HG03097 (cell line): ENCODE data around the gene CCDC34.

ENCODE experiments used
- ATAC-seq: cut with Tn5 transposase; IDR thresholded peaks from one replicate; pipeline ENCODE4 v1.9.1; 2021; ENCODE audit not compliant: unreplicated experiment, low FRiP score

Gene CCDC34

DNA sequence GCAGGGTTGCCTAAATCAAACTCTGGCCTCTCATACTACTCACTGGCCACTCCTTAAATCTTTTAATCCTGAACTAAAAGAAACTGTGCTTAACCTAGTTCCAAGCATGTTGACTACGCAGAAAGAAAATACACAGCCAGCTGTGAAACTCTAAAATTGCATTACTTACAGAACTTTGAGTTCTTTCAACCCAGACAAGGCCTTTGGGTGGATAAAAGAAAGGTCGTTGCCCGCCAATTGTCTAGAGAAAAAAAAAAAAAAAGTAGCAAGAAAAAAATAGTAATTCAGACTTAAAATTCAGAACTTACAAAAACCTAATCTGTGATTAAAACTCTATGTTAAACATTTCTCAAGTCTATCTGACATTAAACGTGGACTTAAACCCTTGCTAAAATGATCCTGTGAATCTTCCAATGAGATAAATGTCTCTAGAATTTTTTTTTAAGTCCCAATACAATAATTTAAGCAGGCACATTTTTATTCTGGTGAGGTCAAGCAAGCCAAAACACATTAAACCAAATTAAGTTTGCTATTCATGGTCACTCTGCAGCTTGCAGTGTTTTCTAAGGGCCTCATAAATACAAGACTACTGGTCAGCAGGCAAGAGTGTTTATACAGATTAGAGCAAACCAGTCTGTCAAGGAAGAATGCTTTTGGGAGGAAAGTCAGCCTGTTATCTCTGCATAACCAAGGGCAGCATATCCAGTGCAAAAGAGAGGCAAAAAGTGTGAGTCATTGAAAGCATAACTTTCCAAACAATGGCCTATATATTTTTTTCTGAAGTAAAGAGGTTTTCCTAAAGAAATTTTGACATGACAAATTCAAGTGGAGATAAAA lies 29.5 kb upstream of the CCDC34 start:
- ATAC-seq: no peak

DNA sequence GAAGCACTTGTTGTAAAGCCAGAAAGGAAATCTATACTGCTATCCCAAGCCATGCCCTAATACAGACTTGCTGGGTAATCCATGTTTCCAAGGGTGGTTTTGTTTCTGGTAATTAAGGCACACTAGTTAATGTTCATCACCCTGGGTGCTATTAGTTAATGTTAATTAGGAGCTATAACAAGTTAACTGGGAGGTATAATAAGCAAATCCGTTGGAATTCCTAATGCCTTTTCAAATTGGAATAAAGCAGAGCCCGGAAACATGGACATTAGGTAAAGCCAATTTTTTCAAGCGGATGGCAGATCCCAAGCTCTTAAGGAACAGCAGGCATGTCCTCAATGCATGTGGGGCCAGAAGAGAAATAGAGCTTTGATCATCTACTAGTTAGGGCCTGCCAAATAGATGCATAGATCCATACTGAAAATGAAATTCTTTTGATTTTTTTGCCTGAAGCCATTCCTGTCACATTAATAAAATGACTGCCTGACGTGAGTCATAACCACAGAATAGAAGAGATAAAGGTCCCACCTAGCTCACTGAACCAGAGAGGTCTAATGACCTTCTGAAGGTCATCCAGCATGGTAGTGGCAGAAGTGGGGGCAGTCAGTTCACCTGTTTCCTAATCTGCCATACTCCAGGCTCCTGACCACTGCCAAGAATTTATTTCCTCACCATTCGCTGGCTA lies 28.5 kb upstream of the CCDC34 start:
- ATAC-seq: no peak

DNA sequence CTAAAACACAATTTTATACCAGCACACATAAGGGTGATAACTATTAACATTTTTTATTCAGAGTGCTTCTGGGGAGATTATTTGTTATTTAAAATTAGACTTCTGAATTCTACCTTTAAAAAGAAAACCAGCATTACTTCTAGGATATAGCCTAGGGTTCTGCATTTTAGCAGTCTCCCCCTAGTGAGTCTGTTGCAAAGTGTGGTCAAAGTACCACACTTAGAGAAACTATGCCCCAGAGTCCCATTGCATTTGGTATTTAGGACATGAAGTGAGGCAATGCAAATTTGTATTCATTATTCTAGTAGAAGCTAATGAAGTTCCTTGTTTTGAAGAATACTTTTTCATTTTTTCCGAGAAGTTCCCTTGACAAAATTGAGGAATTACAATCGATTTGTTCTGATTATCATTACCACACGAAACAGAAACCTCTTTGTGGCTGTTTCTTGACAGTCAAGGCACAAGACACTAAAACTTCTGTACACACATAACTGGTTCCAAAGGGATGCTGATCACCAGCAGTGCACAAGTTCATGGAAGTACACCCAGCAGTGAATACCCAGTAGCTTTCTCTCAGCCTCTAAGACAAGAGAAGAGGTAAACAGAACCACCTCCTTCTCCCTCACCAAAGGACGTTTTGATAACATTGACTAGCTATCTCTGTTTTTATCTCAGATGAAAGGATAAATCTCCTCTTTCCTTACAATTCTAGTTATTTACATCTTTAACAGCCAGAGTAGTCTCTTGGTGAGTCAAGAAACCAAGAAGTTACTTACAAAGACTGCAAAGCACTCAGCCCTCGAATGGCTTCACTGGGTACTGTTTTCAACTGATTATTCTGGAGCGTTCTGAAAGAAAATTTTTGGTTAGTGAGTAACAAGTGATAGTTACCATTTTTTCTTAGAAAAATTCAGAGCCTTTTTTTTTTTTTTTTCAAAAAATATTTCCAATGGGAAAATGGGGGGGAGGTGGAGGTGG lies 27.6 kb upstream of the CCDC34 start:
- ATAC-seq: no peak

DNA sequence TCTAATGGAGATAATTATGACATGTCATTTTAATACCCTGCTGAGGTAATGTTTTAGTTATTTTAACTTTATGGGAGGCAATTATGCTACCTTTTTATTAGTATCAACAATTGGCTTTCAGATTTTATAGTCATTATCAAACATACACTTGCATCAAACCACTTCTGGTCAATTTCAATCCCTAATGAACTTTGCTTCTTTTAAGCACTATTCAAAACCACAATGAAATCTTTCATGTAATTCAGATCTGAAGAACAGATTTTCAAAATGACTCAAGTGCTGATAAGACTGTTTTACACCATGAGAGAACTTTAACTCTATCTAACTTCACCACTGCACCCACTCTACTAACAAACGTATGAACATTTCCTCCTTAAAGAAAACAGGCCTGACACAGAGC lies 25.9 kb upstream of the CCDC34 start:
- ATAC-seq: no peak

DNA sequence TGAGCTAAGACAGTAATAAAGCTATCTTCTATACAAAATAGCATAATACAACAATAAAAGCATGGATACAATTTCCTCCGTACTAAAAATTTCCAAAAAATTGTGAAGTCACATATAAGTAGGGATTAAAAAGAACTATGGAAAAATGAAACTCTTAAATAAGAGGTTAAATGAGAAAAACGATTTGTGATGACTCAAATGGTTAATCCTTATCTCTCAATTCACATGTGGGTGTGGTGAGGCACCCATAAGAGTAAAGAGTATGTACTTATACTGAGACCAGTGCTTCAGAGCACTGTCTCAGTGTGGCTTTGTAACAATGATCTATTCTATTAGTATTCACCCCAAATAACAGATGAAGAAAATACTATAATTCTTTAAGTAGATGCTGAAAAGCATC lies 25.0 kb upstream of the CCDC34 start:
- no peak for ATAC-seq

DNA sequence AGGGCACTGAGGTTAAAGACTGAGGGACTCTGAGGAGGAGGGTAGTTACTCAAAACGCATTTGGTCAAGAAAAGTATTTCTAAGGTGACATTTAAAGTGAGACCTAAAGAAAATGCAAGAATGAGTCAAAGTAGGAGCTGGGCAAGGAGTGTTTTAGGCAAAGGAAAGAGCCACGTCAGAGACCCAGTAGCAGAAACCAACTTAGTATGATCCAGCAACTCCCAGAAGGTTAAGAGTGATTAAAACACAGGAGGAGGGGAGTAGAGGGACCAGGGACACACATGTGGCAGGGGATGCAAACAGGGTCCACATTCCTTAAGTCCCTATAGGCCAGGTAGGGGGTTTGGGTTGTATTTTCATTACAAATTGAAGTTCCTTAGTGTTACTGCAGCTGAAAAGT lies 24.3 kb upstream of the CCDC34 start:
- no peak for ATAC-seq

DNA sequence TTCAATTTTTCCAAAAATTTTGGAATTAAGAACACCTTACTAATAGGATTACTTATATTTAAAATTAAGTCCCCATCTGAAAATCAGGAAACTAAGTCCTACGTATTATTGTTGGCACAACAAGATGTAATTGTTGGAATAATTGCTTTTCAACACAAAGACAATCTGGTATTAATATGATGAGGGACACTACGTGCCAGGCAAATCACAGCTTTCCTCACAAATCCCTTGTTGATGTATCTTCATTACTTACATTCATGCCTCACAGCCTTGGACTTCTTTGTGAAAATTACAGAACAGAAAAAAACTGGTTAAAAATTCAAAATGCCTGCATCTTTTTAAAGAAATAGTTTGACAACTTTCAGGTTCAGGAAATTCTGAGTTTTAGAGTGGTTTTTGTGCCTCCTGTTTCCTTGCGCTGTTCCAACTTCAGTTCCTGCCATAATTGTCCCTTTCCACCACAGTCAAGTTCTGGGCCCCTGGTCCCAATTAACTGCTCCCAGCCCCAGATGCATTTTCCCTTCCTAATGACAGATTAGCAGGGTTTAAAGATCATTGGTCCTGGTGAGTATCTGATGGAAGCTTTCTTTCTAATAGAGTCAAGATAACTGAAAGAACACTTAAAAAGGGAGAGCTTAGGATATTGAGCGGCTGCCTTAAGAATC lies 23.3 kb upstream of the CCDC34 start:
- no peak for ATAC-seq

DNA sequence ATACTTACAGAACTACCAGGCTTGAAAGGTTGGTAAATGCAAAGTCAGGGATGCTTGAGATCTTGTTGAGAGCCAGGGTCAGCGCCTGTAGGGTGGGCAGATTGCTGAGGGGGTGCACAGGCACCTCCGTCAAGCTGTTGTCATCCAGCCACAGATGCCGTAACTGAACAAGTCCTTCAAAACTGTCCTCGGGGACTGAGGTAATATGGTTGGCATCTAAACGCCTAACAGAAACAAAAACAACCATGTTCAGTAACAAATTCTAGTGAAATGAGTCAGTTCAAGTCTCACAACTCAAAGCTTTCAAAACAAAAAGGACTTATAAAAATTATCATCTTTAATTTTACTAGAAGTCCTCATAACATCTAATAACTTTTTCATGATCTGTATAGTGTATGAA lies 22.2 kb upstream of the CCDC34 start:
- ATAC-seq: no peak

DNA sequence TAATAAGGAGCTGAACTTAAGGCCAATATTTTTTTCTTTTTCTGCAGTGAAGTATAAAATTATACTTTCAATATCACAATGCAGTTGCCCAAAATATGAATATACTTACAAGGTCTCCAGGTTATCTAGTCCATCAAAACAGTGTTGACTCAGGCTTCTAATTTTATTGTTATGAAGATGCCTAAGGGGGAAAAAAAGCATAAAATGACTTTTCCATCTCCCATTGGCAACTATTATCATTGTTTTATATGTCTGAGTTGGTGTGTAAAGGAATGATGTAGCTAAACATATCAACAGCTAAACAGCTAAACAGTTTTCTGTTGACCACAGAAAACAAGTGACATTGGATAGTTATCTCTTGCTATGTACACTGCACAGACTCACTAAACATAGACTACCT lies 21.2 kb upstream of the CCDC34 start:
- ATAC-seq: no peak

DNA sequence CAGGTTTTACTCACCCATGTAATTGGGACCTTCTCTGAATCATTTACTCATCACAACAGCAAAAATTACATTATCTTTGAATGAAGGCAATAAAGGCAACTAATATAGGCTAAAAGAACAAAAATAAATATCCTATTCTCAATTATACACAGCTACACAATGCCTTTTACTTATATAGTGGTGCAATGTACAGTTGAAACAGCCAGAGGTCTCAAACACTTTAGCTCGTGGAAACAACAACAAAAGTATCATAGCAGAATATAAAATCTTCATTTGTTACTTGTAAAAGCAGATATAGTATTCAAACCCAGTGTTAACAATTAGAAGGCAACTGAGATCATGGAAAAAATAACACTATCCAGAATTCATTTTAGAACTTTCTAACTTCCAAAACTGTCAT lies 20.6 kb upstream of the CCDC34 start:
- ATAC-seq: no peak

DNA sequence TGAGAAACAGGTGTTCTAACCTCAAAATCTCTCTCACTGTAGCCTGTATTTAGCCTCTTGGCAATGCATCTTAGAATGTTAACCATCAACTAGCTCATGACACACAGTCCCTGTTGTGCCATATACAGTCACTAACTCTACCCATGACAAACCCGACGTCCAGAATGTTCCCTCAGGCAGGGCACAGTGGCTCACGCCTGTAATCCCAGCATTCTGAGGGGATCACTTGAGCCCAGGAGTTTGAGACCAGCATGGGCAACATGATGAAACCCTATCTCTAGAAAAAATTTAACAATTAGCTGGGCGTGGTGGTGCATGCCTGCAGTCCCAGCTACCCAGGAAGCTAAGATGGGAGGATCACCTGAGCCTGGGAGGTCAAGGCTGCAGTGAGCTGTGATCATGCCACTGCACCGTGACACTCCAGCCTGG lies 18.2 kb upstream of the CCDC34 start:
- no peak for ATAC-seq

DNA sequence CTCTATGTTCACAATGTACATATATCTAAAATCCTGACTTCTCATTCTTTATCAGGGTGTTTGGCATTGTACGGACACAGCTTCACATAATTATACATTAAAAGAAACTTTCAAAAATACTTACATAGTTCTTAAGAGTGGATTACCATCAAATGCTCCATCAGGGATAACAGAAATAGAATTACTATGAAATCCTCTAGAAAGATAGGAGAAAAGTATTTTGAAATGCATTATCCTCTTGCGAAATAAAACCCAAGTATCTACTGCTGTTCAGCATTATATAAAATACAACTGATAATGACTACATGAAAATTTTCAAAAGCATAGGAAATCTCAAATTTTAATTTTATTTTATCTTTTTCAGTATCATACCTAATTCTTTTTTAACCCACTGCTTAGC lies 17.8 kb upstream of the CCDC34 start:
- ATAC-seq: no peak

DNA sequence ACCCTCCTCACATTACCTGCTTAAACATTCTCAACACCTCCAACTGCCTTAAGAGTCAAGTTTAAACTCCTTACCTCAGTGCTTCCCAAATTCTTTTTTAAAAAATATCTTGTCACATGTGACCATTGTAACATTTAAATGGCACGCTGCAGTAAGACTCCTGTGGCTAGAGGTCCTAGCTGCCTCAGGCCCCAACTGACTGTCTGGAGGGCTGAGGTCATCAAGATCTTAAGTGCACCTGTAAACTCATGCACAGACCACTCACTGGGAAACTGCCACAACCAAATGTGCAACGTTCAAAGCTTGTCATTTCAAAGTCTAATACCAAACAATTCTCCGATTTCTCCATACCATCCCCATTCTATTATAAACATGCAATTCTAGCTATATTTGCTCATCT lies 16.4 kb upstream of the CCDC34 start:
- no peak for ATAC-seq

DNA sequence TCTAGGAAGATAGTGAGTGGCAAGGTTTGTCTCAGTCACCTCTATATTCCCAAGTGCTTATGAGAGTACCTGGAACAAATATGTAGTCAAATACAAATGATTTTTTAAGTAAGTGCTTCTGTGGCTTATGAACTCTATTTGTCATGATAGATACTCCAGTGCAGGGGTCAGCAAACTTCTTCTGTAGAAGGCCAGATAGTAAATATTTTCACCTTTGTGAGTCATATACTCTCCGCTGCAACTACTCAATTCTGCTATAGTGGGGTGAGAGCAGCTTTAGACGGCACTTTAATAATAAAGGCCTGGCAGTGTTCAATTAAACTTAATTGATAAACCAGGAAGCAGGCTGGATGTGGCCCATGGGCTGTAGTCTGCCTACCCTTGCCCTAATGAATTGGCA lies 12.4 kb upstream of the CCDC34 start:
- no peak for ATAC-seq

DNA sequence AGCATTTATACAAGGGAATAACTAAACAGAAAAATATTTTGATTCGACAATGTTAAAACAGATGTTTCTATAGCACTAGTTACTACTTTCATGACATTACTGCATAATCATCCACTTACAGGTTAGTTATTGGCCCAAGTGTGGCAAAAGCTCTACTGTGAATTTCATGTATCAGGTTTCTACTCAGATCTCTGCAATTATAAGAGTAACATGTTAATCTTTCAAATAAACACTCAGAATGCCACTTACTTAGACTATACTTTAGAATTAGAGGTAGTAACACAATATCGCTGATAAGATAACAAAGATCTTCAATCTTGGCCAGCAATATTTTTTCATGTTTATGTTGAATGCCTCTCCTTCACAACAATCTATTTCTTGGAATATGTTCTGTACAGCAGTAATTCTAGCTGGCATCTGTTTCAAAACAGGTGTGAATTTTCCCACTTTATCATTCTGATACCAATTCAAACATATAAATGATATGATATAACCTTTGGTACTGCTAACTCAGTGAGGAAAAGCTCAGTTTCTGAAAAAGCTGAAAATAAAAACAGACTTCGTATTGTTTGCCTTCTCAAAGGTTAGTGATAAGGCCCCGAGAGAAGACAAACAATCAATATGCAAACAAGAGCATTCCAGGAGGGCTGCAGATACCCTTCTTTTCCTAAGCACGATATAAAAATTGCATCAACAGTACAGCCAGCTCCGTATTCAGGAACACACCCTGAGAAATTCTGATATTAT lies 11.0 kb upstream of the CCDC34 start:
- ATAC-seq: no peak

DNA sequence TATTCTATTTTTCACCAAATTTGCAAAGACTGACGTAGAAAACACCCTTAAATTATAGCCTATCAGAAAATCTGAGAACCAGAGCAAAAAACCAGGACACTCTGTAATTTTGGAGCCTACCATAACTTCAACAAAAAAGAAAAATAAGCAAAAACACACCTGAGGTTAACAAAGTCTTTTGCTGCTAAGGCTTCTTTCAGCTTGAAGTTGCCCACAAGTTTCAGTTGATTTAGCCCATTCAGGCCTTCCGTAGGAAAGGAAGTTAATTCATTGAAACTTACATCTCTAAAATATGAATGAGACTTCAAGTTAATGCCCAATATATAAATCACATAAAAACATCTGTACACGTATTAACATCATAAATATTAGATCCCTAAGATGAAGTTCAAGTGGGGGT lies 10.4 kb upstream of the CCDC34 start:
- ATAC-seq: no peak

DNA sequence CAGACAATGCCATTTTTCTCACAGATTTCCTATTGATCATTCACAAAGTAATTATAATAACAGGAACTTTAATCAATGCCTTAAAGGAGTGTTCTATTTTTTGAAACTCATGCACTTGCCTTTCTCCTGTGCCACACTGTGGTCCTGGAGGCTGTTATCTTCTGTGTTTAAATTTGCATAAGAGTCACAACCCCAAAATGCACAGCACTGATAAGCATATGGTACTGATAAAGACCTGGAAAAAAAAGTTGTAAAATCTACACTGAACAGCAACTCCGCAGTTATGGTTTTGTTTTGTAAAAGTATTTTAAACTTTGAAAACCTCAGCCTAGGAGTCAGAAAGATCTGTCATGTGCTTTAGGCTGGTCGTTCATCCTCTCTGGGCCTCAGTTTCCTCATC lies 9.1 kb upstream of the CCDC34 start:
- no peak for ATAC-seq

DNA sequence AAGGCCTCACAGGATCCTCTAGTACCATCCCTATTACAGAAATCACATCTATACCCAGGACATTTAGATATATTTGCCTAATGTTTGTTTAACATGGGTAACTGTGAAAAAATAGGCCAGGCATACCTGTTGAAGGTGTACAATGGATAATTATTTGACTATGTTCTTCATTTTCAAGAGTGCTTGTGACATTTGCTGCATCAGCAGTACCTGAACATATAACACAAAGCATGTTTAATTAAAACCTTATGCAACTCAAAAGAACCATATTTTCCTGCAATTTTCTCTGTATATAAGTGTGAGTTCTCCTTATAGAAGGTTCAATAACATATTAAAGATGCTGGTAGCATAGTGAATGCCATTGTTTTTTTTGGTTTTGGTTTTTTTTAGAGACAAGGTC lies 8.5 kb upstream of the CCDC34 start:
- ATAC-seq: no peak

DNA sequence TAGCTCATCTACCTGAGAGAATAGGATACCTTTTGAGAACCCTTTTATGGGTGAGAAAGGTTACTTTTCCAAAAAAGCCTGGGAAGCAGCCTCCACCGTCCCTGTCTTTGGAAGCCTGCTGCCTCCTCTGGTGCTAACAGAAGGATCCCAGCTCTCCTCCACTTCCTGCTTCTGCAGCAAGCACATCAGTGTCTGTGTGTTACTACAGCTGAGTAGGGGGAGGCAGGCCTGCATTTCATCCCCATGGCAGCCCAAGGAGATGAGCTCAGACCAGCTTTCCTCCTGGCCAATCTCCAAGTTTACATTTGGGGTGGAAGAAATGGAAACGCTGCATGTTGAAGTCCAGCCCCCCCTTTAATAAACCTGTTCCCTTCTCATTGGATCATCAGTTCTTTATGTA lies 7.4 kb upstream of the CCDC34 start:
- no peak for ATAC-seq

DNA sequence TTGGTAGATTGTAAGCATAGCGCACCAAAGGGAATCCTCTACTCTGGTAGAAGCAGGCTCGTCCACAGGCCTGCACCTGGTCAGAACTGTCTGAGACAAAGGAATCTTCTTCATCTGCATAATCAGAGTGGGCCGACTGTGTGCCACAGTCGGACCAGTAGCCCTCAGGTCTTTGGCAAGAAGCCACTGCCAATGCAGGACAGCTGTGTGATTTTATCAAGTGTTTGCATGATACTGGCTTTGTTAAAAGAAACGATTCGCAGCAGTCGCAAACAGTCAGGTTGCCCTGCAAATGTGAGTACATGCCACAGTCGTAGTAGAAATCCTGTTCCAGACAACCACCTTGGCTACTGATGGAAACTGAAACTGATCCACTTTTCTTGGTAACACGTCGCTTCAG lies 4.9 kb upstream of the CCDC34 start:
- ATAC-seq: no peak
